Lower leg skin (tissue), 3 donors: ENCODE measurements around the gene EIF4H.

Experiments used
- POLR2A ChIP-seq, 2 donors: fragments of 450-650 bp; IDR thresholded peaks; one replicate each; pipeline ENCODE4 v1.6.1; 2016 to 2017; ENCODE audit warnings: antibody characterized with exemption in 2 of 2, mild to moderate bottlenecking in 1 of 2, moderate library complexity in 1 of 2
- TF ChIP-seq, protein P1 (sequence below), 3 donors: fragments of 450-650 bp; IDR thresholded peaks; one replicate each; pipeline ENCODE4 v1.5.1; 2016; ENCODE audit warnings: antibody characterized with exemption in 3 of 3, mild to moderate bottlenecking in 3 of 3, moderate library complexity in 2 of 3

DNA sequence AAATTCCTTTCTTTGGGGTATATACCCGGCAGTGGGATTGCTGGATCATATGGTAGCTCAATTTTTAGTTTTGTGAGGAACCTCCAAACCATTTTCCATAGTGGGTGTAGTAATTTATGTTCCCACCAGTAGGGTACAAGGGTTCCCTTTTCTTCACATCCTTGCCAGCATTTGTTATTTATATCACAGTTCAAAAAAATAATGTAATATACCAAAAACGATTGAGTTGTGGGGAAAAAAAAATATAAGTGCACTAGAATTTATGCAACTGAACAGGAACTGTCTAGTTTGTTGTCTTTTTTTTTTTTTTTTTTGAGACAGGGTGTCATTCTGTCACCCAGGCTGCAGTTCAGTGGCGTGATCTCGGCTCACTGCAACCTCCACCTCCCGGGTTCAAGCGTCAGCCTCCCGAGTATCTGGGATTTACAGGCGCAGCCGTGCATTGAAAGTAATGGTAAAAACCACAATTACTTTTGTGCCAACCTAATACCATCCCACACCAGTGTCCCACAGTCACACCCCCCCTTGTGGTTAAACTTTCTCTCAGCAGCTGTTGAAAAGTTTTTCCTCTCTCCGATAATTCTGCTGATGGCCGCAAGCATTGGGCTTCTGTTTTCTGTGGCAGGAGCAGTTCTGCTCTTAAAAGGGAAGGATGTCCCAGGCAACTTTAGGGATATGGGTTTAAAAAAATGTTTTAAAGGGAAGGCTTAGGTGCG is 28.8 kb downstream of the EIF4H start:
- no peak for TF ChIP-seq POLR2A (IDR thresholded peaks at IDR 0.05)
- TF ChIP-seq, protein P1, sequence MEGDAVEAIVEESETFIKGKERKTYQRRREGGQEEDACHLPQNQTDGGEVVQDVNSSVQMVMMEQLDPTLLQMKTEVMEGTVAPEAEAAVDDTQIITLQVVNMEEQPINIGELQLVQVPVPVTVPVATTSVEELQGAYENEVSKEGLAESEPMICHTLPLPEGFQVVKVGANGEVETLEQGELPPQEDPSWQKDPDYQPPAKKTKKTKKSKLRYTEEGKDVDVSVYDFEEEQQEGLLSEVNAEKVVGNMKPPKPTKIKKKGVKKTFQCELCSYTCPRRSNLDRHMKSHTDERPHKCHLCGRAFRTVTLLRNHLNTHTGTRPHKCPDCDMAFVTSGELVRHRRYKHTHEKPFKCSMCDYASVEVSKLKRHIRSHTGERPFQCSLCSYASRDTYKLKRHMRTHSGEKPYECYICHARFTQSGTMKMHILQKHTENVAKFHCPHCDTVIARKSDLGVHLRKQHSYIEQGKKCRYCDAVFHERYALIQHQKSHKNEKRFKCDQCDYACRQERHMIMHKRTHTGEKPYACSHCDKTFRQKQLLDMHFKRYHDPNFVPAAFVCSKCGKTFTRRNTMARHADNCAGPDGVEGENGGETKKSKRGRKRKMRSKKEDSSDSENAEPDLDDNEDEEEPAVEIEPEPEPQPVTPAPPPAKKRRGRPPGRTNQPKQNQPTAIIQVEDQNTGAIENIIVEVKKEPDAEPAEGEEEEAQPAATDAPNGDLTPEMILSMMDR (IDR thresholded peaks at IDR 0.05) = no peak
